Measurements from ENCODE around the gene DPY19L1. TPM values are rescaled to one million over a fixed set of nuclear protein-coding genes. Genes with fewer than 3 reads are reported as not detected.
A peak's percentile ranks its signal among the peaks of the same experiment; 100 is the strongest.
"Not testable (repeated sequence)": the region's sequence is repeated elsewhere in the genome, so short reads cannot be mapped to it uniquely, and the experiment has no call there.

Gene DPY19L1
- polyA plus RNA-seq (2013, experiment 1 of 2) = 19.7 TPM
- 19.8 TPM for polyA plus RNA-seq (2013, experiment 2 of 2)

GRCh38 chr7:35037211-35037525 is at the start of gene DPY19L1:
TSS of gene DPY19L1 (minus strand) at chr7:35037485. CDS start at chr7:35037394, 91 bp downstream.
- Histone ChIP-seq H3K4ac (ENCODE audit: low read length) (no peak within 1 kb of the TSS), H3K27ac (replicated peaks; ENCODE audit: low read length) (peak within 1 kb of the TSS; percentile 93), H3K23ac (ENCODE audit: low read depth, low read length, poor library complexity) (peak within 1 kb of the TSS; percentile 82), H3K14ac (ENCODE audit: low read length) (no peak within 1 kb of the TSS), H2BK15ac (ENCODE audit: low read length) (peak within 1 kb of the TSS; percentile 41), H3K18ac (ENCODE audit: low read length) (peak within 1 kb of the TSS; percentile 97), H3K27me3 (ENCODE audit: control insufficient read depth in 3 of 3, insufficient read depth in 3 of 3, low read depth in 1 of 3, low read length in 3 of 3) (no peaks in the 10 kb centered on the region), H2BK5ac (ENCODE audit: low read length) (no peak within 1 kb of the TSS), H3K36me3 (replicated peaks in 1 of 2; ENCODE audit: control insufficient read depth in 2 of 2, insufficient read depth in 2 of 2, low read length in 2 of 2) (no peaks in the 10 kb centered on the region), H2AK5ac (ENCODE audit: low read depth, low read length) (no peak within 1 kb of the TSS), H3K4me3 (ENCODE audit: low read length in 2 of 2) (peak within 1 kb of the TSS; percentile 88 to 96), H3K9me3 (replicated peaks in 1 of 2; ENCODE audit: control insufficient read depth in 2 of 2, insufficient read depth in 1 of 2, low read depth in 1 of 2, low read length in 2 of 2) (no peaks in the 10 kb centered on the region), H4K91ac (ENCODE audit: low read depth, low read length, poor library complexity) (no peak within 1 kb of the TSS), H3K79me1 (ENCODE audit: low read depth, low read length) (no peaks in the 10 kb centered on the region), H3K4me2 (ENCODE audit: insufficient read depth, low read length, poor library complexity, severe bottlenecking) (peak within 1 kb of the TSS; percentile 61), H3K9ac (ENCODE audit: low read depth, low read length, poor library complexity) (peak within 1 kb of the TSS; percentile 90), H3K4me1 (ENCODE audit: control insufficient read depth in 2 of 2, insufficient read depth in 1 of 2, low read depth in 1 of 2, low read length in 2 of 2) (peaks cover 2 to 5% of the 10 kb centered on the region in 2 donors), H2BK12ac (ENCODE audit: low read length) (no peak within 1 kb of the TSS), H2AFZ (ENCODE audit: low read length) (peak within 1 kb of the TSS; percentile 100), H4K8ac (ENCODE audit: low read depth, low read length) (no peak within 1 kb of the TSS), H2BK120ac (ENCODE audit: low read depth, low read length) (no peak within 1 kb of the TSS)
- no peak for DNase-seq (ENCODE audit: low spot score)
- WGBS, 2 donors (ENCODE audit: extremely low coverage in 2 of 2, insufficient read length in 2 of 2, insufficient replicate concordance in 1 of 2) = no CpG with 5 or more reads among the region's 48 CpGs

GRCh38 chr7:35079517-35079916 is 42.2 kb upstream of the DPY19L1 start:
- not testable (repeated sequence) for H2BK15ac ChIP-seq (ENCODE audit: low read length); H3K4me1 ChIP-seq (ENCODE audit: control insufficient read depth in 2 of 2, insufficient read depth in 1 of 2, low read depth in 1 of 2, low read length in 2 of 2); H2BK5ac ChIP-seq (ENCODE audit: low read length); H4K8ac ChIP-seq (ENCODE audit: low read depth, low read length); H2BK120ac ChIP-seq (ENCODE audit: low read depth, low read length); H3K4me2 ChIP-seq (ENCODE audit: insufficient read depth, low read length, poor library complexity, severe bottlenecking); H3K23ac ChIP-seq (ENCODE audit: low read depth, low read length, poor library complexity); H3K4me3 ChIP-seq (ENCODE audit: low read length in 2 of 2); H3K79me1 ChIP-seq (ENCODE audit: low read depth, low read length); H3K27ac ChIP-seq (replicated peaks; ENCODE audit: low read length); H3K4ac ChIP-seq (ENCODE audit: low read length); H2AFZ ChIP-seq (ENCODE audit: low read length); H2BK12ac ChIP-seq (ENCODE audit: low read length); H3K9me3 ChIP-seq (replicated peaks in 1 of 2; ENCODE audit: control insufficient read depth in 2 of 2, insufficient read depth in 1 of 2, low read depth in 1 of 2, low read length in 2 of 2); H3K36me3 ChIP-seq (replicated peaks in 1 of 2; ENCODE audit: control insufficient read depth in 2 of 2, insufficient read depth in 2 of 2, low read length in 2 of 2); DNase-seq (ENCODE audit: low spot score); H2AK5ac ChIP-seq (ENCODE audit: low read depth, low read length); H3K27me3 ChIP-seq (ENCODE audit: control insufficient read depth in 3 of 3, insufficient read depth in 3 of 3, low read depth in 1 of 3, low read length in 3 of 3); H4K91ac ChIP-seq (ENCODE audit: low read depth, low read length, poor library complexity); H3K14ac ChIP-seq (ENCODE audit: low read length); H3K18ac ChIP-seq (ENCODE audit: low read length); H3K9ac ChIP-seq (ENCODE audit: low read depth, low read length, poor library complexity)
- no CpG with 5 or more reads among the region's 3 CpGs for WGBS, 2 donors (ENCODE audit: extremely low coverage in 2 of 2, insufficient read length in 2 of 2, insufficient replicate concordance in 1 of 2)

DNA sequence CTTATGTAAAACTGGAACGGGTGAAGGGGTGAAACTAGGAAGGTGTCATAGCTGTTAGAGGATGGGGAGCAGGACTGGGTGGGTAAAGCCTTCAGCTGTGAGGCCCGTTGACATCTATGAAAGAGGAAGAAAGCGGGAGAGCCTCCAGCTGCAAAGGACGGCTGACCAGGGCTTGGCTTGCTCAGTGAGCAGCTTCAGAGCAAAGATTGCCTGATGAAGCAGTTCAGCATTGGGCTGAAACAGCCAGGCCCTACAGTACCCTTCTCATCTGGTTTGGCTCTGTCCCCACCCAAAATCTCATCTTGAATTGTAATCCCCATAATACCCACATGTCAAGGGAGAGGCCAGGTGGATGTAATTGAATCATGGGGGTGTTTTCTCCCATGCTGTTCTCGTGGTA is 36.7 kb upstream of the DPY19L1 start:
- H3K23ac ChIP-seq (ENCODE audit: low read depth, low read length, poor library complexity); H3K27me3 ChIP-seq (ENCODE audit: control insufficient read depth in 3 of 3, insufficient read depth in 3 of 3, low read depth in 1 of 3, low read length in 3 of 3); H3K4me2 ChIP-seq (ENCODE audit: insufficient read depth, low read length, poor library complexity, severe bottlenecking); DNase-seq (ENCODE audit: low spot score); H3K36me3 ChIP-seq (replicated peaks in 1 of 2; ENCODE audit: control insufficient read depth in 2 of 2, insufficient read depth in 2 of 2, low read length in 2 of 2); H2BK5ac ChIP-seq (ENCODE audit: low read length); H2BK12ac ChIP-seq (ENCODE audit: low read length); H3K4me1 ChIP-seq (ENCODE audit: control insufficient read depth in 2 of 2, insufficient read depth in 1 of 2, low read depth in 1 of 2, low read length in 2 of 2); H4K91ac ChIP-seq (ENCODE audit: low read depth, low read length, poor library complexity); H4K8ac ChIP-seq (ENCODE audit: low read depth, low read length); H3K9ac ChIP-seq (ENCODE audit: low read depth, low read length, poor library complexity); H2AFZ ChIP-seq (ENCODE audit: low read length); H3K9me3 ChIP-seq (replicated peaks in 1 of 2; ENCODE audit: control insufficient read depth in 2 of 2, insufficient read depth in 1 of 2, low read depth in 1 of 2, low read length in 2 of 2); H3K14ac ChIP-seq (ENCODE audit: low read length); H3K79me1 ChIP-seq (ENCODE audit: low read depth, low read length); H3K4ac ChIP-seq (ENCODE audit: low read length); H3K27ac ChIP-seq (replicated peaks; ENCODE audit: low read length); H2AK5ac ChIP-seq (ENCODE audit: low read depth, low read length); H2BK15ac ChIP-seq (ENCODE audit: low read length); H3K18ac ChIP-seq (ENCODE audit: low read length); H3K4me3 ChIP-seq (ENCODE audit: low read length in 2 of 2); H2BK120ac ChIP-seq (ENCODE audit: low read depth, low read length): not testable (repeated sequence)
- whole genome bisulfite sequencing, 2 donors (ENCODE audit: extremely low coverage in 2 of 2, insufficient read length in 2 of 2, insufficient replicate concordance in 1 of 2) = no CpG with 5 or more reads among the region's 5 CpGs

DNA sequence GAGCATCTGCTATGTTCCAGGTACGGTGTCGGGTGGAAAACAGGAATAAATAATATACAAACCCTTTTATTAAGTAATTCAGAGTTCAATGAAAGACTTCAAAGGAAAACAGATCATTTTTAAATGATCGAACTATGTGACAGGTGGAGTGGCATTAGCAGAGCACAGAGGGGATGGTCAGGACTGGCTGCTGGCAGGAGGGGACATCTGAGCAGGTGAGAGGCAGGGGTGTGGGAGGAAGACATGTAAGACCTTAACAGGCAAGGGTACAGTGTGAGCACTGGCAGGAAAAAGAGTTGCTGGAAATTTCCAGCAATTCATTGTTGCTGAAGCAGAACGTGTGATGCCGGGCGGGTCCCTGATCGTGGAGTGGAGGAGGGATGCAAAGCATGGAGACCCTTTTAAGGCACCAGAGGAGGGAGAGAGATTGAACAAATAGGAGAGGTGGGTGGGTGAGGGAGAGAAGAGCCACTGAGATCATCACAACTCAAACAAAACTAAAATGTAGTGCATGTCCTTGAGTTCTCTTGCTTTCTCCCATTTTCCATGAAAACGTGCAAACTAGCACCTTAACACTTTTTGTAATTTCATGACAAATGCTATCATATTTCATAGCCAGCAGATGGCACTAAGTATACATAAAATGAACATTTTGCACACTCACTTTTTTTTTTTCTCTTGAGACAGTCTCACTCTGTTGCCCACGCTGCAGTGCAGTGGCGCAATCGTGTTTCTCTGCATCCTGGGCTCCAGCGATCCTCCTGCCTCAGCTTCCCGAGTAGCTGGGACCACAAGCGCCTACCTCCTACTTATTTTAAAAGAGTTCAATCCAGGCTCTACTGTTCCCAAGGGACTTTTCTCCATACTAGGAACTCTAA is 35.9 kb upstream of the DPY19L1 start:
- not testable (repeated sequence) for H3K9me3 ChIP-seq (replicated peaks in 1 of 2; ENCODE audit: control insufficient read depth in 2 of 2, insufficient read depth in 1 of 2, low read depth in 1 of 2, low read length in 2 of 2); H3K4me2 ChIP-seq (ENCODE audit: insufficient read depth, low read length, poor library complexity, severe bottlenecking); H3K23ac ChIP-seq (ENCODE audit: low read depth, low read length, poor library complexity); H2BK5ac ChIP-seq (ENCODE audit: low read length); H2BK120ac ChIP-seq (ENCODE audit: low read depth, low read length); H2BK15ac ChIP-seq (ENCODE audit: low read length); DNase-seq (ENCODE audit: low spot score); H3K27ac ChIP-seq (replicated peaks; ENCODE audit: low read length); H3K4me1 ChIP-seq (ENCODE audit: control insufficient read depth in 2 of 2, insufficient read depth in 1 of 2, low read depth in 1 of 2, low read length in 2 of 2); H2AFZ ChIP-seq (ENCODE audit: low read length); H4K91ac ChIP-seq (ENCODE audit: low read depth, low read length, poor library complexity); H3K79me1 ChIP-seq (ENCODE audit: low read depth, low read length); H3K4me3 ChIP-seq (ENCODE audit: low read length in 2 of 2); H4K8ac ChIP-seq (ENCODE audit: low read depth, low read length); H2AK5ac ChIP-seq (ENCODE audit: low read depth, low read length); H3K4ac ChIP-seq (ENCODE audit: low read length); H3K9ac ChIP-seq (ENCODE audit: low read depth, low read length, poor library complexity); H3K14ac ChIP-seq (ENCODE audit: low read length); H3K18ac ChIP-seq (ENCODE audit: low read length); H2BK12ac ChIP-seq (ENCODE audit: low read length); H3K36me3 ChIP-seq (replicated peaks in 1 of 2; ENCODE audit: control insufficient read depth in 2 of 2, insufficient read depth in 2 of 2, low read length in 2 of 2); H3K27me3 ChIP-seq (ENCODE audit: control insufficient read depth in 3 of 3, insufficient read depth in 3 of 3, low read depth in 1 of 3, low read length in 3 of 3)
- no CpG with 5 or more reads among the region's 14 CpGs for WGBS, 2 donors (ENCODE audit: extremely low coverage in 2 of 2, insufficient read length in 2 of 2, insufficient replicate concordance in 1 of 2)
